Activated CD8-positive, alpha-beta memory T cell treated with anti-CD3 and anti-CD28 coated beads, Interleukin-2, amount 50 U/mL, for 48 hours (primary cell): ENCODE measurements around the gene PPP1R26.

Experiments
- DNase-seq: peaks from one replicate; pipeline ENCODE4 v3.0.0-alpha.2; 2020

The PPP1R26 gene

DNA sequence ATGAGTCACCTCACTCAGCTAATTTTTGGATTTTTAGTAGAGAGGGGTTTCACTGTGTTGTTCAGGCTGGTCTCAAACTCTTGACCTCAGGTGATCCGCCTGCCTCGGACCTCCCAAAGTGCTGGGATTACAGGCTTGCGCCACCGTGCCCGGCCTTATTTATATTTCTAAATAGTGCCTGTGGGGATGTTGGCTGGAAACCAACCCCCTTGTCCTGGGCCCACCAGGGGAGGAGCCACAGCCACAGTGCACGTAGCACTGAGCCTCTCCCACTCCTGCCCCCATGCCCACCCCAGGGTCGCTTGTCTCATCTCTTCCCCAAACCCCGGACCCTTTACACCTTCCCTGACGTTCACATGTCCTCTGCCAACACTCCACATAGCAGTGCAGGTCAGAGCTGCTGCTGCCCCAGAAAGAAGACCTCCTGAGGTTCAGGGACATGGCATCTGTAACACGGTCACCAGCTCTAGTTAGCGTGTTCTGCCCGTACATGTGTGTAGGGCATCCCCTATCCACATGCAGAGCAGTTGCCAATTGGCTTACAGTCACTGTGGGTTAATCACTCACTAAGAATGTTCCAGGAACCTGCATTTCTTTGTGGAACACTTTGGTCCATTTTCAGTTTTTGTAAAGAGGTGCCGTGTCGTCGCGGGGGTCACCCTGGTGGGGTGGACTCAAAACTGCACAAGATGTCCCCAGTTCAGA, 10.7 kb downstream of the PPP1R26 start:
- DNase-seq, result no peak

DNA sequence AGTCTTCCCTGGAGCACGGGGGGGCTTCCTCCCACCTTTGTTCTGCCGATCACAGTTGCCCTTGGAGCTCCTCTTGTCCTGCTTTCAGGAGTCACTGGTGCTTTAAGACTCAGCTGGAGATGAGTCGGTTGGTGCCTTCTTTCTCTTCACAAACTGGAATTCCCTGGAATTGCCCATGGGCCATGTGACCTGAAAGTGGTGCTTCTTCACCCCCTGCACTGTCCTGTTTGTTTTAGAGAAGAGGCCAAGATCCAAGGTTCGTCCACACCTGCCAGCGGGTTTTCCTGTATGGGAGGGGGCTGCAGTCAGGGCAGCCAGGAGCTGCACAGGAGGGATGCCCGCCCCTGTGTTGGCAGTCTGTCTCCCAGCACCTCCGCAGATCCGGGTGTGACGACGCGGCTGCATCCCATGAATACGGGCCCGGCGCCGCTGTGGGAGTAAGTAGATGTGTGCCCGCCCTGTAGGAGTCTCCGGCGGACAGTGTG, 11.4 kb downstream of the PPP1R26 start:
- DNase-seq, result no peak

DNA sequence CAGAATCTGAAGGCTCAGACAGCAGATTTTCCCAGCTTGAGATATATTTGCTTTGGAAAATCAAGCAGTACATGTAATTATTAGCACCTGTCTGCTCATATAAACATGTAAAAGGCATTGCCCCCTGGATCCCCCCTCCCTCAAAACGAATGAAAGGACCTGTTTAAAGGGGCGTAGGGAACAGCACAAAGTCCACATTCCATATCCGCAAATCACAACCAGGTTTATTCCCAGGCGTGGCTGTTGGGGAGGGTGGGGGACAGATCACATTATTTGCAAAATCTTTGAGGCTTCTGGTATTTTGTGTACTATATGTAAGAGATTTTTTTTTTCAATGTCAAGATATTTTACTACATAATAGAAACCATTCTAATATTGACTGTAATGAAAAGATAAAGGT, 12.2 kb downstream of the PPP1R26 start:
- no peak for DNase-seq

- no peak for DNase-seq
Measured at GRCh38 chr9:135492886-135493669, 13.5 kb downstream of the PPP1R26 start.

GRCh38 chr9:135494791-135495559, 15.4 kb downstream of the PPP1R26 start:
- no peak for DNase-seq

DNA sequence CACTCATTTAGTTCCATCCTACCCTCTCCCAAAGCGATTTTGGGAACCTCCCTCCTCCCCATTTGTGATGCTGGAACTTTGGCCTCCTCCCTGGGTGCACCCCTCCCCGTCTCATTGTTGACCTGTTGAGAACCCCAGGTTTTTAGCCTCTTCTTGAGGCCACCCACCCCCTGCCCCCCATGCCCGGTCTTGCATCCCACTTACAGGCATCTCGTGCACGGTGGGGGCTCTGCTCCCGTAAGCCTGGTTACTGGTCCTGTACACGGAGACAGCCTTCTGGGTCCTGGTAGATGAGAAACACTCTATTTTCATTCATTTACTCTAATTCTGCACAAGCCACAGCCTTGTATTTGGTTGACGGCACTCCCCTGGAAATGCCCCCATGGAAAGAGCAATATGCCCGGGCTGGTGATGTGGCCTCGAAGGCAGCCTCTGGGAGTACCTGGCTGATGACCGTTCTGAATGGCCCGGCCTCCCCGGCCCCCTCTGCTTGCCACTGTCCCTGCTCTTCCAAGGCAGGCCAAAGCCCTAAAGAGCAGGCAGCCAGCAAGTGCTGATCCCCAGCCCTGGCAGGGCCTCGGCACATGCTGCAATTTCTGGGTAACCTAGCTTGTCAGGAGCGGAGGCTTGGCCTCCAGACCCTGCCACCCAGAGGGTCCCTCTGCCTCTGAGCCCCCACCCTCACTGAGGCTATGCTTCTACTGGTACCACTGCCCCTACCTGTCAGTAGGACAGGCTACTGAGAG, 19.0 kb downstream of the PPP1R26 start:
- no peak for DNase-seq

DNA sequence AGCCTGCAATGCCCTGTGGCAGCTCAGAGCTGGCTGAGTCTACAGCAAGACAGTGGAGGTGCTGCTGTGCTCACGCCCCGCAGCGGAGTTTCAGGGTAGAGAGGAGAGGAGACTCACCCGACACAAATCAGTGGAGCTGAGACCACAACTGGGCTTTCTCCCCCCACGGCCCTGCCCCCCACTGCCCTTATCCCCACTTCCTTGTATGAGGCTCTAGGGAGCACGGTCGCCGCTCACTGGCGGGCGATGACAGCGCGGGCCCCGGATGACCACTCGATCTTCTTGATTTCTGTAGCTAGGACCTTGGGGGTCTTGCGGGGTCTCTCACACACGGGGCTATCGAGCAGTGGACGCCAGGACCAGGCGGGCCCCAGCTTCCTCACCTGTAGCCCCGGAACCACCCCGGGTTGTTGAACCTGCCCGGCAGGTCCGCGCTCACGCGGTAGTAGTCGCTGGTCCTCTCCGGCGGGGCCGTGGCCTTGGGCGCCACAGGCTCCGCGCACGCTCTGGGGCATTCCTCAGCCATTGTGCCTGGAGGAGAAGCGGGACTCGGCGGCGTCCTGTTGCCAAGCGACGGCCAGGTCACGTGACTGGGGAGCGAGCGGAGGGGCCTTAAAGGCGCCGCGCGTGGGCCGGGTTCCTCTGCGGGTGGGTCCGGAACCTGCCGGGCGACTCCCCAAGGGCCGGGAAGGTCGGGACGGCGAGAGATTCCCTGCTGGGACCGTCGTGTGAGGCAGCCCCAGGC, 19.9 kb downstream of the PPP1R26 start:
- peak; percentile 91 for DNase-seq

- no peak for DNase-seq
Measured at GRCh38 chr9:135500071-135500524, 20.5 kb downstream of the PPP1R26 start.

DNA sequence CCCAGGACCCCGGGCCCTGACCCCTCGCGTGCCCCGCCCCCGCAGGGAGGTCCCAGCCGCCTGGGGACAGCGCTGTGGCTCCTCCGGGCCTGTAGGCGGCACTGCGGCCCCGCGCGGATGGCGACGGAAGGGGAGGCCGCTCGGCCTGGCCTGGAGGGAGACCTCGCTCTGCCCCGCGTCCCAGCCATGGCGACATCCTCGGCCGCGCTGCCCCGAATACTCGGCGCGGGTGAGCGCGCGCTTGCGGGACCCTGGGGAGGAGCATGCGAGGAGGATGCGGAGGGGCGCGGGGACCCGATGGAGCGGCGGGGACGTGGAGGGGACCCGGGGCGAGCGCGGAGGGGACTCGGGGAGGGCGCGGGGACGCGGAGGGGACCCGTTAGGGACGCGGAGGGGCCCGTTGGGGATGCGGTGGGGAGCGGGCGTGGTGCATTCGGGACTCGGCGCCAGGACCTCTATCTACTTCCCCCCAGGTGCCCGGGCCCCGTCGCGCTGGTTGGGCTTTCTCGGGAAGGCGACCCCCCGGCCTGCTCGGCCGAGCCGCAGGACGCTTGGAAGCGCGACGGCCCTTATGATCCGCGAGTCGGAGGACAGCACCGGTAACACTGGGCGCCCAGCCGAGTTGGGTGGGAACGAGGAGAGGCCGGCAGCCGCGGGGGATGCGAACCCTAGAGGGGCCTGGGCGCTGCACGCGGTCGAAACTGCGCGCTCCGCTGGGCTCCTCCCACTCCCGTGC, 21.1 kb downstream of the PPP1R26 start, which contains the start of gene MRPS2:
Gene MRPS2 (plus strand): TSS at position 158 of the 736 bp plus-strand sequence. CDS start 29 bp downstream, at position 187.
- DNase-seq, result peak; percentile 93

- DNase-seq, result no peak
Measured at GRCh38 chr9:135501261-135502167, 21.9 kb downstream of the PPP1R26 start.

DNA sequence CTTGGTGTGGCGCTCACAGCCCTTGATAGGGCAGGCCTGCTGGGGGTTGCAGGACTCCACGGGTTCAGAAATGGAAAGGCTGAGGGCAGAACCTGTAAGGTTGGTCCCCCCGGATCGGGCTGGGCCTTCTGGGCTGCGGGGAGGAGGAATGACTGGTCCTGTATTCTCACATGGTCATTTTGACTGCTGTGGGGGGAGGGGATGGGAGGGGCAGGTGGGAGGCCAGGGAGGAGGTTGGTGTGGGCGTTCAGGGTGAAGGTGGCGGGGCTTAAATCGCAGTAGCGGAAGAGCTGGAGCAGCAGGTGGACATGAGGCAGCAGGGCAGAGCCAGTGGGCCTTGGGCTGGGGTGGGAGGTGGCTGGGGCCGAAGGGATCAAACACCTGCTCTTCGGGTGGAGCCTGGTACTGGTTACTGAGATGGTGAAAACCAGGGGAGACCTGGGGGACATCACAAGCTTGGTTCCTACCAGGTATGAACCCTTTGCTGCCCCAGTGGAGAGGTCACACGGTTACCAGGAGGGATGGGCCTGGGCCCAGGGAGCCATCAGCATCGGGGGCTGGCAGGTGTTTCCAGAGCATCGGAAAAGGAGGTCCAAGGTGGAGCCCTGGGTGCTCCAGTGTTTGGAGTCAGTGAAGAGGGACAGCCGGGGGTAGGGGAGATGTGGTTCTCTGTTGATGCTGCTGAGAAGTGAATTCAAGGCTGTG, 22.7 kb downstream of the PPP1R26 start:
- no peak for DNase-seq

GRCh38 chr9:135502873-135503321, 23.3 kb downstream of the PPP1R26 start:
- no peak for DNase-seq

GRCh38 chr9:135503371-135504261, 24.0 kb downstream of the PPP1R26 start:
- DNase-seq, result no peak

GRCh38 chr9:135504262-135505243, 25.0 kb downstream of the PPP1R26 start:
- peak; percentile 78 for DNase-seq

- no peak for DNase-seq
Measured at GRCh38 chr9:135505406-135506187, 26.0 kb downstream of the PPP1R26 start.
